NB4 (cell line): ENCODE results near the gene PPP1R14C.

Experiments used
- DNase-seq: peaks from one replicate; pipeline ENCODE4 v3.0.0; 2010; ENCODE audit warnings: low read depth
- H3K4me3 ChIP-seq: one replicate; pipeline ENCODE4 v1.5.1; 2011; ENCODE audit warnings: mild to moderate bottlenecking, low read depth, low read length, moderate library complexity
- CTCF ChIP-seq: IDR thresholded peaks from one replicate; pipeline ENCODE4 v1.5.1; 2012; ENCODE audit warnings: low read depth, low read length
- MYC ChIP-seq: IDR thresholded peaks from 2 replicates; pipeline ENCODE4 v1.6.1; 2011; ENCODE audit warnings: low read depth, low read length
- POLR2A ChIP-seq: IDR thresholded peaks from 2 replicates; pipeline ENCODE4 v1.6.1; 2011; ENCODE audit warnings: mild to moderate bottlenecking; ENCODE audit not compliant: insufficient read length; ENCODE audit errors: extremely low read depth
- TF ChIP-seq, protein P1 (sequence below): IDR thresholded peaks from 2 replicates; pipeline ENCODE4 v1.6.1; 2011; ENCODE audit warnings: low read depth, low read length

The PPP1R14C gene

GRCh38 chr6:150229436-150230163, 86.8 kb downstream of the PPP1R14C start:
- no peak for DNase-seq
- TF ChIP-seq CTCF (no peak), MYC (no peak), POLR2A (no peak)
- TF ChIP-seq, protein P1, sequence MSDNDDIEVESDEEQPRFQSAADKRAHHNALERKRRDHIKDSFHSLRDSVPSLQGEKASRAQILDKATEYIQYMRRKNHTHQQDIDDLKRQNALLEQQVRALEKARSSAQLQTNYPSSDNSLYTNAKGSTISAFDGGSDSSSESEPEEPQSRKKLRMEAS, result no peak
- no peak overlapping the region for H3K4me3 ChIP-seq

GRCh38 chr6:150230164-150230561, 87.3 kb downstream of the PPP1R14C start:
- TF ChIP-seq POLR2A (no peak), MYC (no peak), CTCF (no peak)
- TF ChIP-seq, protein P1, result no peak
- no peak overlapping the region for H3K4me3 ChIP-seq
- DNase-seq, result no peak

DNA sequence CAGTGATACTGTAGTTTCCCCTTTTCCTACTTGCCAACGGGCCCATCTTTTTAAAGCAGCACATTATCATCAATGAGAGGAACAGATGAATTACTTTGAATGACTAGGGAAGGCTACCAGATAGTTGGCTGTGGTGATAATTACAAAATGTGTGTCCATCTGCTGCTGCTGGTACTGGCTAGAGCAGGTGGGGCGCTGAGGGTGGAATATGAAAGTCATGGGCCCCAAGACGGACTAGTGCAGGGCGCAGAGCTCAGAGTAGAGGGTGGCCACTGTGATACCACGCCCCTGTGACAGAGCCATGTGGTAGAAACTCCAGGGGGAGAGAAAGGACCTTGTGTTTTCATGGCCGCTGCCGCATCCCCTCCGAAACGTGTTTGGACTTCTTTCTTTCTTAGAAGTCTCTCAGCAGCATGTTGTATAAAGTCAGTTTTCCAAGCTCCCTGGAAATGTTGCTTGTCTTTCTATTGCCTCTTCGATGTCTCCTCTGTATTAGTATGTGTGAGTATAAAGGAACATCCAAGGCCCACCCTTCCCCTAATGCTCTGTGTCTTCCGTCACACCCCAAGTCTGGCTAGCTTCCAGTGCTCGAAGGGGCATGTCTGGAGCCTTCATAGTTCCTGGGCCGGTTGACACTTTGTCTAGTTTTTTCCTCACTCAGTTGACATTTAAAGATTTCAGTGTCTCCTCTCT, 88.1 kb downstream of the PPP1R14C start:
- no peak for DNase-seq
- no peak overlapping the region for H3K4me3 ChIP-seq
- no peak for TF ChIP-seq CTCF
- no peak for TF ChIP-seq POLR2A
- no peak for TF ChIP-seq MYC
- TF ChIP-seq, protein P1, result no peak

DNA sequence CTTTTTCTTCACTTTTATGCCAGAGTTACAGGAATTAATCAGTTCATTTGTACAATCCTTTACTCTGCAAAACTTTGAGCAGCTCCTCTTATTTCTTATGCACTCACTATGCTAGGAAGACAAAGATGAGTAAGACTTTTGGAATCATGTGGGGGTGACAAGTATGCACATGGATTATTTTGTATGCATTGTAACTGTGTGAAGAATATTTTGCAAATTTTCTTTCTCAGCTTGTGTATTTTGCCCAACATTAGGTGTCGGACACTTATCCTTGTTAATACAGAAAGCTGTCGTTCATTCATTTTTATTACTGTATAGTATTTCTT, 88.6 kb downstream of the PPP1R14C start:
- H3K4me3 ChIP-seq, result no peak overlapping the region
- TF ChIP-seq POLR2A (no peak), CTCF (no peak)
- TF ChIP-seq, protein P1, result no peak
- no peak for DNase-seq

DNA sequence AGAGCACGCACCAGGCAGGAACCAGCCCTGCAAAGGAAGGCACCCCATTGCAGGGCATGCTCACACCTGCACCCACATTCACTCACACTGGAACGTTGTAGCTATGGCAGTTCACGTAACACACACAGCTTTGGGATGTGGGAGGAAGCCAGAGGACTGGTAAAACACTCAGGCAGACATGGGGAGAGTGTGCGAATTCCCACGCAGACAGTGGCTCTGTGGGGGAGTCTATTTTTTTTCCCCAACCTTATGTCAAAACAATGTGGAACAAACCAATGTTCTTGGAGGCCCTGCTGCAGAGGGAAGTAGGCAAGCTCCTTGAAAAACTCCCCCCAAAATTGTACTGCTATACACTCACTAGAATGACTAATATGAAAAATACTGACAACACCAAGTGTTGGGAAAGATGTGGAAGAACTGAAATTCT, 91.0 kb downstream of the PPP1R14C start:
- TF ChIP-seq POLR2A, result no peak
- TF ChIP-seq CTCF, result no peak
- TF ChIP-seq MYC, result no peak
- TF ChIP-seq, protein P1, result no peak
- no peak for DNase-seq
- H3K4me3 ChIP-seq, result no peak overlapping the region
